Measurements from ENCODE around the gene RAD9A. TPM values are rescaled to one million over a fixed set of nuclear protein-coding genes. Genes with fewer than 3 reads are reported as not detected.

RAD9A gene
- total RNA-seq (2011; cell fraction: chromatin; rRNA removed; ENCODE audit: low replicate concordance) = 59.7 and 169 TPM in 2 replicates
- 116 and 126 TPM in 2 replicates for total RNA-seq (2011; cell fraction: nucleolus; rRNA removed)
- total RNA-seq (2011; cell fraction: nucleoplasm; rRNA removed) = 63.0 and 77.4 TPM in 2 replicates
- 17.1 and 25.1 TPM in 2 replicates for total RNA-seq (2014; rRNA removed)
- total RNA-seq (2014; rRNA removed; fragmentation: Illumina TruSeq; extraction: Trizol) = 5.7 and 6.7 TPM in 2 replicates
- total RNA-seq (2015; rRNA removed; fragmentation: Illumina TruSeq; extraction: Trizol) = 15.3 and 16.1 TPM in 2 replicates
- total RNA-seq (2021) = 33.3 and 41.2 TPM in 2 replicates
- 16.0 and 30.7 TPM in 2 replicates for polyA plus RNA-seq (2011; rRNA removed)
- 23.8 and 34.6 TPM in 2 replicates for polyA plus RNA-seq (2011; cell fraction: cytosol; rRNA removed)
- polyA plus RNA-seq (2011; cell fraction: nucleus; rRNA removed) = 98.1 and 127 TPM in 2 replicates
- polyA plus RNA-seq (2012) = 33.0 and 38.6 TPM in 2 replicates
- 27.3 and 29.2 TPM in 2 replicates for polyA plus RNA-seq (2014; fragmentation: Illumina TruSeq; extraction: Trizol)
- polyA plus RNA-seq (2014; fragmentation: Nextera tagmentation; extraction: Ambion mirVana) = 1 to 10 TPM; 1.4 to 1.5 TPM
- 35.9 and 39.7 TPM in 2 replicates for polyA plus RNA-seq (2014; rRNA removed)
- 5.2 and 7.3 TPM in 2 replicates for polyA minus RNA-seq (2011; rRNA and poly(A)+ RNA removed)
- 15.1 and 20.2 TPM in 2 replicates for polyA minus RNA-seq (2011; cell fraction: cytosol; rRNA and poly(A)+ RNA removed)
- 22.5 and 24.4 TPM in 2 replicates for polyA minus RNA-seq (2011; cell fraction: nucleus; rRNA and poly(A)+ RNA removed)
- Bru-seq, nascent RNA = percentile 74 among the genes with signal in this experiment
- percentile 68 among the genes with signal in this experiment for BruChase-seq, experiment 1, labeled RNA remaining after a 2-hour chase
- BruChase-seq, experiment 2, labeled RNA remaining after a 6-hour chase = percentile 75 among the genes with signal in this experiment
- long read RNA-seq, experiment 1, transcript RAD9A-201 (11 exons, 2,119 nt) = major isoform, 9 of 46 reads
- long read RNA-seq, experiment 1, partial matches to known transcripts = 25 of 46 reads
- long read RNA-seq, experiment 1, other reads (novel, unspliced or antisense) = 11 of 46 reads
- long read RNA-seq, experiment 2, transcript RAD9A-201 (11 exons, 2,119 nt) = major isoform, 11 of 34 reads
- long read RNA-seq, experiment 2, partial matches to known transcripts = 6 of 34 reads
- long read RNA-seq, experiment 2, other reads (novel, unspliced or antisense) = 16 of 34 reads
- long read RNA-seq, experiment 3, partial matches to known transcripts = 1 of 5 reads
- long read RNA-seq, experiment 3, other reads (novel, unspliced or antisense) = 2 of 5 reads

DNA sequence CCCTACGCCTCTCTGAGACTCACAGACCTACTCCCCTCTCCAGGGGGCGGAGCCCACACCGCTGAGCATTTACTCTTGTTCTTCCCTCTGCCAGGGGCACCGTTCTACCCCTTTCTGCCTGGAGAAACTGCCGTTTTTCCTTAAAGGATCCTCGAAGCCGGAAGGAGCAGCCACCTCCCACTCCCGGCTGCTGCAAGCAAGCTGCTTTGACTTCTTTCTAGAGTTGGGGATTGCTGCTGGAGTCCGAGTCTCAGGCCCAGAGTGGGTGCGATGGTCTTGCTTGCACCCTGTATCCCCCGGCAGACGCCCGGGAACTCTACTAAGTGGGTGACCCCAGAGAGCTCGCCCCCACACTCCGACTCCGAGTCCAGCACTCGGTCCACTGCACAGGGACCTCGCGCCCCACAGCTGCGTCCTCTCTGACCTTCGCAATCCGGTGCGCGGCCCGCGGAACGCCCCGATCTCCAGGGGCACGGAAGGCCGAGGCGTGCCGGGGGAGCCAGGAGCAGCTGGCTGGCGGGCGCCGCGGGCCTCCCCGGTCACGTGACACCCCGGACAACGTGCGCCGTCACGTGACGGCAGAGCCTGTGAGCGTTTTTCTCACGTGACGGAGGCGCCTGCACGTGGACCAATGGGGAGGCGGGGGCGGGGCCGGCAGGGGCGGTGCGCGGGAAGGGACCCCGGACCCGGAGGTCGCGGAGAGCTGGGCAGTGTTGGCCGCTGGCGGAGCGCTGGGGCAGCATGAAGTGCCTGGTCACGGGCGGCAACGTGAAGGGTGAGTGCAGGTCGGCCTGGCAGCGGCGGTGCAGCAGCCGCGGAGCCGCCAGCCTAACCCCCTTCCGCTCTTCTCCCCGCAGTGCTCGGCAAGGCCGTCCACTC, at the start of gene RAD9A:
RAD9A (plus strand) TSS at position 683 of the 879 bp plus-strand sequence; CDS start at position 742, 59 bp downstream.
- FAIRE-seq = peak; percentile 65
- peak; percentile 97 to 98 (median 98) for DNase-seq (ENCODE audit: extremely low read depth in 1 of 4, low spot score in 3 of 4)
- Histone ChIP-seq H3K9me1 (ENCODE audit: control insufficient read depth, insufficient read depth, low read length) (peaks cover 3% of the 10 kb centered on the region), H2AFZ (ENCODE audit: low read depth, low read length) (peak within 1 kb of the TSS; percentile 90), H3K4me3 (peak within 1 kb of the TSS; percentile 73), H3K4me1 (replicated peaks in 1 of 2; ENCODE audit: control insufficient read depth in 2 of 2, insufficient read depth in 2 of 2, low read length in 2 of 2) (peaks cover 7 to 70% of the 10 kb centered on the region in 2 experiments; a peak in 4 of 5 replicates), H3K9ac (ENCODE audit: insufficient read depth in 1 of 2, low read depth in 2 of 2, low read length in 2 of 2) (peak within 1 kb of the TSS; percentile 83 to 100), H4K20me1 (replicated peaks; ENCODE audit: control insufficient read depth, insufficient read depth, low read length) (no peaks in the 10 kb centered on the region; the same call in 1 of the 2 replicates), H3K9me3 (replicated peaks; ENCODE audit: control insufficient read depth, insufficient read depth, low read depth, low read length) (no peaks in the 10 kb centered on the region), H3K27ac (ENCODE audit: extremely low read depth, low read depth, low read length) (peak within 1 kb of the TSS; percentile 82), H3K4me2 (ENCODE audit: insufficient read depth, low read length) (peak within 1 kb of the TSS; percentile 91), H3K79me2 (ENCODE audit: control insufficient read depth, insufficient read depth, low read length) (peaks cover 25% of the 10 kb centered on the region), H3K27me3 (ENCODE audit: control insufficient read depth in 2 of 2, insufficient read depth in 2 of 2, low read length in 2 of 2) (no peaks in the 10 kb centered on the region), H3K36me3 (ENCODE audit: control insufficient read depth, insufficient read depth, low read length) (peaks cover 29% of the 10 kb centered on the region; the same call in 2 of the 3 replicates)
- ATAC-seq = peak; percentile 83
- in situ Hi-C loops (cut with MboI) (no loop called here), intact Hi-C loops (cut with micrococcal nuclease) (no loop called here)
- WGBS (ENCODE audit: insufficient coverage, low coverage, missing lambda C conversion rate) = under 1% methylated on average over 40 of the region's 75 CpGs
- BruUV-seq (replicated peaks) = TSS peak; percentile 82
- POLR2A ChIA-PET = interaction anchor here (0.6 to 2.4 kb wide), 8 partner anchors 10 to 1645 kb away, joined by 3 to 14 read pairs (median 3); partner anchors contain the start of genes POLD4 and PPP1CA
- CTCF ChIA-PET (ENCODE audit: low intra/inter-chr PET ratio) = no interaction called here
- TF ChIP-seq BRCA1 (IDR thresholded peaks at IDR 0.05) = no peak
- no peak for TF ChIP-seq BRCA1 (CRISPR knock-in tag; IDR thresholded peaks at IDR 0.05)
- TF ChIP-seq, protein P1, sequence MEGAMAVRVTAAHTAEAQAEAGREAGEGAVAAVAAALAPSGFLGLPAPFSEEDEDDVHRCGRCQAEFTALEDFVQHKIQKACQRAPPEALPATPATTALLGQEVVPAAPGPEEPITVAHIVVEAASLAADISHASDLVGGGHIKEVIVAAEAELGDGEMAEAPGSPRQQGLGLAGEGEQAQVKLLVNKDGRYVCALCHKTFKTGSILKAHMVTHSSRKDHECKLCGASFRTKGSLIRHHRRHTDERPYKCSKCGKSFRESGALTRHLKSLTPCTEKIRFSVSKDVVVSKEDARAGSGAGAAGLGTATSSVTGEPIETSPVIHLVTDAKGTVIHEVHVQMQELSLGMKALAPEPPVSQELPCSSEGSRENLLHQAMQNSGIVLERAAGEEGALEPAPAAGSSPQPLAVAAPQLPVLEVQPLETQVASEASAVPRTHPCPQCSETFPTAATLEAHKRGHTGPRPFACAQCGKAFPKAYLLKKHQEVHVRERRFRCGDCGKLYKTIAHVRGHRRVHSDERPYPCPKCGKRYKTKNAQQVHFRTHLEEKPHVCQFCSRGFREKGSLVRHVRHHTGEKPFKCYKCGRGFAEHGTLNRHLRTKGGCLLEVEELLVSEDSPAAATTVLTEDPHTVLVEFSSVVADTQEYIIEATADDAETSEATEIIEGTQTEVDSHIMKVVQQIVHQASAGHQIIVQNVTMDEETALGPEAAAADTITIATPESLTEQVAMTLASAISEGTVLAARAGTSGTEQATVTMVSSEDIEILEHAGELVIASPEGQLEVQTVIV (CRISPR knock-in tag; IDR thresholded peaks at IDR 0.05; ENCODE audit: borderline replicate concordance) = no peak
- TF ChIP-seq ZC3H4 (CRISPR knock-in tag; IDR thresholded peaks at IDR 0.05; ENCODE audit: borderline replicate concordance) = no peak; the same call in 1 of the 2 replicates
- peak; percentile 70 for TF ChIP-seq SUPT5H (IDR thresholded peaks at IDR 0.05)
- peak in 1 of 2 experiments; percentile 83; a peak in 2 of 3 replicates for TF ChIP-seq CBX3 (IDR thresholded peaks at IDR 0.05; ENCODE audit: borderline replicate concordance in 1 of 2, low read length in 2 of 2)
- TF ChIP-seq STAT5A (IDR thresholded peaks at IDR 0.05; ENCODE audit: borderline replicate concordance, low read length) = no peak
- TF ChIP-seq, protein P2, sequence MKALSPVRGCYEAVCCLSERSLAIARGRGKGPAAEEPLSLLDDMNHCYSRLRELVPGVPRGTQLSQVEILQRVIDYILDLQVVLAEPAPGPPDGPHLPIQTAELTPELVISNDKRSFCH (CRISPR knock-in tag; IDR thresholded peaks at IDR 0.05) = no peak
- TF ChIP-seq, protein P2 (tag; IDR thresholded peaks at IDR 0.05) = peak; percentile 48; the same call in 1 of the 2 replicates
- TF ChIP-seq ZSCAN32 (CRISPR knock-in tag; IDR thresholded peaks at IDR 0.05) = no peak
- peak; percentile 35; the same call in 1 of the 2 replicates for TF ChIP-seq CTBP1 (IDR thresholded peaks at IDR 0.05; ENCODE audit: borderline replicate concordance)
